IPS DF 6.9 (cell line): Measurements from ENCODE around the gene SNTG2.

Experiments used
- DNase-seq: peaks from one replicate; pipeline ENCODE4 v3.0.0-alpha.2; 2013; ENCODE audit warnings: low read depth, low spot score
- H3K27ac ChIP-seq: one replicate; pipeline ENCODE4 v1.5.1; 2013; ENCODE audit warnings: low read length, control low read depth
- H3K27me3 ChIP-seq: 2 replicates; pipeline ENCODE4 v1.6.1; 2013; ENCODE audit warnings: mild to moderate bottlenecking, low read length; ENCODE audit not compliant: control insufficient read depth, insufficient read depth
- H3K36me3 ChIP-seq: 2 replicates; pipeline ENCODE4 v1.6.1; 2013; ENCODE audit warnings: low read length; ENCODE audit not compliant: control insufficient read depth, insufficient read depth
- H3K4me1 ChIP-seq: 2 replicates; pipeline ENCODE4 v1.6.1; 2013; ENCODE audit warnings: low read length; ENCODE audit not compliant: control insufficient read depth, insufficient read depth
- H3K4me3 ChIP-seq: 2 replicates; pipeline ENCODE4 v1.5.1; 2013; ENCODE audit warnings: mild to moderate bottlenecking, low read length
- H3K9me3 ChIP-seq: 2 replicates; pipeline ENCODE4 v1.6.1; 2013; ENCODE audit warnings: low read length, inconsistent platforms; ENCODE audit not compliant: control insufficient read depth, insufficient read depth
- WGBS: extraction: QIAGEN DNeasy Blood & Tissue Kit; methylation state at CpG from one replicate; pipeline ENCODE4 v1.1.7; 2013; ENCODE audit warnings: mixed read lengths, missing lambda C conversion rate; ENCODE audit not compliant: insufficient read length, insufficient coverage; 5-methylcytosine and 5-hydroxymethylcytosine counted together

The SNTG2 gene

DNA sequence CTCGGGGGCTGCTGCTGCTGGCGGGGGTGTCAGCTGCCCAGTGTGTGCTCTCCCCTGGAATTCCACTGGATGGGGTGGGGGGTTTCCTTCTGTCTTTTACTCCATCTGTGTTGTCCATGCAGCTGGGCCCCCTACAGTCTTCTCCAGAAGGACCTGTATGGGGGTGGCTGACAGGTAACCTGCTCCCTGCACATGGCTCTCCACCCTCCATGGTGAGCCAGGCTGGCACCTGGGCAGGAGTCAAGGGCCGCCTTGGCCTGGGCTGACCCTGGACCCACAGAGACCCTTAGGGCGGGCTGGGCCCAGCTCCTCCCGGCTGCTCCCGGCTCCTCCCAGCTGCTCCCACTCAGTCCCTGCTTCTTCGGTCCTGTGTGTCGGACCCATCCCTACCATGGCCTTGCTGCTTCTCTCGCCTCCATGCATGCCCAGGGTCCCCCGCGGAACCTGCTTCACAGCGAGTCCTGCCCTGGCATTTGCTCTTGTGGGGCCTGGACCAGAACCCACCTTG is 15.0 kb downstream of the SNTG2 start:
- Histone ChIP-seq H3K27ac (no peak overlapping the region), H3K36me3 (no peaks in the 10 kb centered on the region), H3K9me3 (no peaks in the 10 kb centered on the region; the same call in 1 of the 2 replicates), H3K27me3 (no peaks in the 10 kb centered on the region), H3K4me3 (no peak overlapping the region), H3K4me1 (no peaks in the 10 kb centered on the region; the same call in 1 of the 2 replicates)
- no CpG with 5 or more reads among the region's 12 CpGs for WGBS
- DNase-seq: no peak

DNA sequence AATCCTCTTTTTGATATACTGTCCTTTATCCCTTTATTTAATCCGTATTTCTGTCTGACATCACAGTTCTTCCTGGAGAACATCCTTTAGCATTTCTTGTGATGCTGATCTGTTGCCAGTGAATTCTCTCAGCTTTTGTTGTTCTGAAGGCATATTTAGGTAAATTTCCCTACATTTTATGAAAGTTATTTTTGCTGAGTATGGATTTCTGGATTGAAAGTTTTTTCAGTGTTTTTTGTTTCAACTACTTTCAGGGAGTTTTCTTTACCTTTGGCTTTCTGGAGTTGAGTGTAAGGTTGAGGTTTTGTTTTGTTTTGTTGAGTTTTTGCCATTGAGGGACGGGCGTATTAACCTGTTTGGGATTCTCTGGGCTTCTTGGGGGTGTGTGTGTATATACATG is 22.5 kb downstream of the SNTG2 start:
- H3K36me3 ChIP-seq: no peaks in the 10 kb centered on the region
- no peaks in the 10 kb centered on the region; the same call in 1 of the 2 replicates for H3K9me3 ChIP-seq
- WGBS: no CpG with 5 or more reads among the region's 3 CpGs
- H3K27me3 ChIP-seq: no peaks in the 10 kb centered on the region
- DNase-seq: no peak
- H3K27ac ChIP-seq: no peak overlapping the region
- H3K4me3 ChIP-seq: no peak overlapping the region
- H3K4me1 ChIP-seq: no peaks in the 10 kb centered on the region

GRCh38 chr2:974054-974453 is 23.4 kb downstream of the SNTG2 start:
- H3K9me3 ChIP-seq: no peaks in the 10 kb centered on the region
- no peak overlapping the region for H3K27ac ChIP-seq
- WGBS: no CpG with 5 or more reads among the region's 8 CpGs
- no peaks in the 10 kb centered on the region for H3K36me3 ChIP-seq
- DNase-seq: no peak
- no peaks in the 10 kb centered on the region; the same call in 1 of the 2 replicates for H3K4me1 ChIP-seq
- H3K4me3 ChIP-seq: no peak overlapping the region
- H3K27me3 ChIP-seq: no peaks in the 10 kb centered on the region

DNA sequence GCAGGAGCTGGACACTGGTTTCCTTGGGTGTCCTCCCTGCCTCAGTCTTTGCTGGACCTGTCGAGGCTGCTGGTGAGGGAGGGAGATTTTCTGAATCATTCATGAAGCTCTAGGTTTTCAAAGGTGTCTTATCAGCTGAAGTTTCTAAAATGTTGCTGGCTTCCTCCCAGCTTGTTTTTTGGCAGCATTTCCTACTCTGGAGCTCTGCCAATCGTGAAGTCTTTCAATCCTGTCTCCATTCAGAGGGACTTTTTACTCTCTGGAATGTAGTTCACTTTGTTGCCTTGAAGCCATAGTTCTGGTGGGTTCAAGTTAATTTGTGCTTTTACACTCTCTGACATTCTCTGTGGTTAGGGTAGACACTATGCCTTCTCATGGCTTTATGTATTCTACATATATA is 23.9 kb downstream of the SNTG2 start:
- no CpG with 5 or more reads among the region's 2 CpGs for WGBS
- no peaks in the 10 kb centered on the region for H3K27me3 ChIP-seq
- DNase-seq: no peak
- H3K9me3 ChIP-seq: no peaks in the 10 kb centered on the region
- H3K4me1 ChIP-seq: no peaks in the 10 kb centered on the region; the same call in 1 of the 2 replicates
- no peak overlapping the region for H3K27ac ChIP-seq
- H3K36me3 ChIP-seq: no peaks in the 10 kb centered on the region
- no peak overlapping the region for H3K4me3 ChIP-seq

DNA sequence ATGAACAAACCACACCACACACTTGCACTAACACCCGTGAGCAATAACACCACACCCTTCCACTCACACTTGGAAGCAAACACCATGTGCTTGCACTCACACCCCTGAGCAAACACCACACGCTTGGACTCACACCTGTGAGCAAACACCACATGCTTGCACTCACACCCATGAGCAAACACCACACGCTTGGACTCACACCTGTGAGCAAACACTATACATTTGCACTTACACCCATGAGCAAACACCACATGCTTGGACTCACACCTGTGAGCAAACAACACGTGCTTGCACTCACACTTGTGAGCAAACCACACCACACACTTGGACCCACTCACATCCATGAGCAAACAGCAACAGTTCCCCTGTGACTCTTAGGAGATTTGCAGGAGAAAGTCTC is 24.4 kb downstream of the SNTG2 start:
- Histone ChIP-seq H3K9me3 (no peaks in the 10 kb centered on the region), H3K27ac (no peak overlapping the region), H3K4me3 (no peak overlapping the region), H3K4me1 (no peaks in the 10 kb centered on the region; the same call in 1 of the 2 replicates), H3K27me3 (no peaks in the 10 kb centered on the region), H3K36me3 (no peaks in the 10 kb centered on the region)
- no peak for DNase-seq
- whole genome bisulfite sequencing: no CpG with 5 or more reads among the region's 4 CpGs

- DNase-seq: no peak
- Histone ChIP-seq H3K36me3 (no peaks in the 10 kb centered on the region), H3K27me3 (no peaks in the 10 kb centered on the region), H3K4me1 (no peaks in the 10 kb centered on the region; the same call in 1 of the 2 replicates), H3K9me3 (no peaks in the 10 kb centered on the region), H3K4me3 (no peak overlapping the region), H3K27ac (no peak overlapping the region)
- WGBS: no CpG with 5 or more reads among the region's 8 CpGs
Measured at GRCh38 chr2:979069-979928, 28.6 kb downstream of the SNTG2 start.

GRCh38 chr2:980176-980575 is 29.5 kb downstream of the SNTG2 start:
- Histone ChIP-seq H3K36me3 (no peaks in the 10 kb centered on the region), H3K4me1 (peaks cover 2% of the 10 kb centered on the region; the same call in 1 of the 2 replicates), H3K27me3 (no peaks in the 10 kb centered on the region), H3K9me3 (no peaks in the 10 kb centered on the region), H3K27ac (no peak overlapping the region), H3K4me3 (no peak overlapping the region)
- no peak for DNase-seq
- no CpG with 5 or more reads among the region's 4 CpGs for WGBS

DNA sequence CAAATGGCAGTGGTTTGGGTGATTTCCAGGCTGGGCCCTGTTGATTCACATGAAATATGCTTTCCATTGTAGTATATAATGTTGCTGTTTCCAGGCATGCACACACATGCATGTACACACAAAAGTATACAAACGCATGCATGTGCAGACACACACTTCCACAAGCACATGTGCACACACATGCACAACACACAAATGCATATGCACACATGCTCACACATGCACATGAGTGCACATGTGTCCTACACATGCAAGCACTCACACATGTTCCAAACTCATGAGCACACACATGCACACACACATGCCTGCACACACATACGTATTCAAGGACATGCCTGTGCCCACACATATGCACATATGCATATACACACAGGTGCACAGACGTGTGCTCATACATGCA is 30.6 kb downstream of the SNTG2 start:
- no peak overlapping the region for H3K27ac ChIP-seq
- no peak for DNase-seq
- no peaks in the 10 kb centered on the region for H3K36me3 ChIP-seq
- WGBS: no CpG with 5 or more reads among the region's 3 CpGs
- H3K4me3 ChIP-seq: no peak overlapping the region
- no peaks in the 10 kb centered on the region for H3K9me3 ChIP-seq
- peaks cover 2% of the 10 kb centered on the region; the same call in 1 of the 2 replicates for H3K4me1 ChIP-seq
- no peaks in the 10 kb centered on the region for H3K27me3 ChIP-seq

DNA sequence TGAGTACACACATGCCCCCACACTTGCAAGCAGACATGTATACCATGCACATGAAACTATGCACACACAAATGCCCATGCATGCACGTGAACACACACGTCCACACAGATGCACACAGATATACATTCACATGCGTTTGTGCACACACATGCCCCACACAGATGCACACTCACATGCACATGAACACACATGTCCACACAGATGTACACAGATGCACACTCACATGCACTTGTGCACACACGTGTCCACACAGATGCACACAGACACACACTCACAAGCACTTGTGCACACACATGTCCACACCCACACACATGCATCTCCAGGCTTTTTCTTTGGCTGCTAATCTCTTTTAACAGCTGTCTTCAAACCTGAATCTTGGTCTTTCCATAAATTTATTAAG is 31.1 kb downstream of the SNTG2 start:
- H3K4me1 ChIP-seq: peaks cover 2% of the 10 kb centered on the region; the same call in 1 of the 2 replicates
- H3K36me3 ChIP-seq: no peaks in the 10 kb centered on the region
- H3K4me3 ChIP-seq: no peak overlapping the region
- H3K9me3 ChIP-seq: no peaks in the 10 kb centered on the region
- H3K27me3 ChIP-seq: no peaks in the 10 kb centered on the region
- DNase-seq: no peak
- no peak overlapping the region for H3K27ac ChIP-seq
- WGBS: no CpG with 5 or more reads among the region's 4 CpGs

DNA sequence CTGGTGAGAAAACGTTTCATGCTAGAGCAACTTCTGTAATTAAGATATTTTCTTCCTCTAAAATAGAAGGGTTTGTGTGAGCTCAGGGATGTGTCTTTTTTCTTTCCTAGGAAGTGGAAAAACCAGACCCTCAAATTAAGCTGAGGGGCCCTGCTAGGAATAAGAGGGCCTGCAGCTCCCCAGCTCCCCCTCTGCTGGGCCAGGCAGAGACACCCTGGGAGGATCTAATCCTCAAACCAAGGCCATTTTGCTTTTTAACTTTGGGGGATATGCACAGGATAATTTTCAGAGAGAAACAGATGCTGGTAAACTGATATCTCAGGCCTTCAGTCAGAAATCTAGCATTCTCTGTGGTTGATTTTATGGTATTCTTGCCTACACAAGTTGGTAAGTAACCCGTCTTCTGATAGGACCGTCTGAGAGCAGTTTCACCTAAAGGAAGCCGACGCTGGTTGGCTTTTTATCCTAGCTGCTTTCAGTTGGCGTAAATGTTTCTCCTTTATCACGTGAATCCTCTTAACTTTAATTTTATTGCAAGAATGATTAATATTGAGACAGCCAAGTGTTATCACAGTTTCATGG is 34.8 kb downstream of the SNTG2 start:
- Histone ChIP-seq H3K4me3 (no peak overlapping the region), H3K27me3 (no peaks in the 10 kb centered on the region), H3K36me3 (no peaks in the 10 kb centered on the region; the same call in 1 of the 2 replicates), H3K9me3 (no peaks in the 10 kb centered on the region), H3K27ac (no peak overlapping the region), H3K4me1 (peaks cover 5% of the 10 kb centered on the region)
- DNase-seq: no peak
- WGBS: no CpG with 5 or more reads among the region's 7 CpGs
